CD4-positive, alpha-beta T cell treated with Interleukin-6 at 100 ng/mL for 8 hours (primary cell): ENCODE data around the gene DIP2B.
A peak's percentile ranks its signal among the peaks of the same experiment; 100 is the strongest.

Source experiments
- DNase-seq: peaks from one replicate; pipeline ENCODE4 v3.0.0-alpha.2; 2020; ENCODE audit warnings: mixed read lengths, low spot score

DIP2B gene

DNA sequence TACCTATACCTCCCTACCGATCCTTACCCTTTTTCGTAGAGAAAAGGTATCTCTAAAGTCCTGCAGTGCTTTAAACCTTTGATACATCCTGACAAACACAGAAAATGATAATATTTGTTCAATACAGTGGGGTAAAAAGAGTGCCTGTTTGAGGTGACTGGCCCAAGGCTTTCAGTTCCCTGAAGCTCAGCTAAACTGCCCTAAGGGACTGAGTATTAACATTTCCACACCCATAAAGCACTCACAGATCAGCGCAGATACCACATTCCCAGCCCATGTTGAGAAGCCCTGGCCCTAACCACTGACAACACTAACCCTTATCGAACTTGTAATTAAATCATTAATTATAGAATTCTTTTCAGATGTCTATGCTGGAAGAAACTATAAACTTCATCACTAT is 108.7 kb downstream of the DIP2B start:
- no peak for DNase-seq

GRCh38 chr12:50614167-50614759 is 109.5 kb downstream of the DIP2B start:
- DNase-seq: no peak

DNA sequence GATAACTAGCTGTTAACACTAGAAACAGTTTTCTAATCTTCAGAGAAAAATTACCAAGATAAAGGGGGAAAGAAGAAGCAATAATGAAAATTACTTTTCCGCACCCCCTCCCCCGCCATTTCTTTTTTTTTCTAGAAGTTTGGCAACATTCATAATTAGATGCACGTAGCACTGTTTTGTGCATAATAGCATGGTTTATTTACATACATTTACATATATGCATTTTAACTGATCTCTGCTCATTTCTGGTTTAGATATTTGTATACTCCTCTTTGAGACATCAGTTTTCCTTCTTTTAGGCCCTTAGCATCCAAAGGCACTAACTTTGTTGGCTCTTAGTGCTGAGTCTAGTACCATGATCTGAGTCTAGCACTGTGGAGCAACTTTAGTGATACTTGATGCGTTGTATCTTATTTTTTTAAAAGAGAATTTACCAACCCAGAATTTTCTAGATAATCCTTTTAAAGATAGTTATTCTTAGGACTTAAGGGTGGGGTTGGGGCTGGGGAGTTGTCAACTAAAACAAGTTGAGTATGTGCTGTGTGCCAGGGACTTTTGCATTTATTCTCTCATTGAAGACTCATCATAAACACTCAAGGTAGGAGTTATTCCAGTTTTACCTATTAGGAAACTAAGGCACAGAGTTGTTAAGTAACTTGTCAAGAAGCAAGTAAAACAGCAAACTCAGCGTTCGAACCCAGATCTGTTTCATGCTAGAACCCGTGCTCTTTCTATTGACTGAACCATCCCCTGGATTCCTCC is 110.5 kb downstream of the DIP2B start:
- no peak for DNase-seq

GRCh38 chr12:50615907-50616296 is 111.1 kb downstream of the DIP2B start:
- no peak for DNase-seq

- no peak for DNase-seq
Measured at GRCh38 chr12:50617657-50618056, 112.9 kb downstream of the DIP2B start.

DNA sequence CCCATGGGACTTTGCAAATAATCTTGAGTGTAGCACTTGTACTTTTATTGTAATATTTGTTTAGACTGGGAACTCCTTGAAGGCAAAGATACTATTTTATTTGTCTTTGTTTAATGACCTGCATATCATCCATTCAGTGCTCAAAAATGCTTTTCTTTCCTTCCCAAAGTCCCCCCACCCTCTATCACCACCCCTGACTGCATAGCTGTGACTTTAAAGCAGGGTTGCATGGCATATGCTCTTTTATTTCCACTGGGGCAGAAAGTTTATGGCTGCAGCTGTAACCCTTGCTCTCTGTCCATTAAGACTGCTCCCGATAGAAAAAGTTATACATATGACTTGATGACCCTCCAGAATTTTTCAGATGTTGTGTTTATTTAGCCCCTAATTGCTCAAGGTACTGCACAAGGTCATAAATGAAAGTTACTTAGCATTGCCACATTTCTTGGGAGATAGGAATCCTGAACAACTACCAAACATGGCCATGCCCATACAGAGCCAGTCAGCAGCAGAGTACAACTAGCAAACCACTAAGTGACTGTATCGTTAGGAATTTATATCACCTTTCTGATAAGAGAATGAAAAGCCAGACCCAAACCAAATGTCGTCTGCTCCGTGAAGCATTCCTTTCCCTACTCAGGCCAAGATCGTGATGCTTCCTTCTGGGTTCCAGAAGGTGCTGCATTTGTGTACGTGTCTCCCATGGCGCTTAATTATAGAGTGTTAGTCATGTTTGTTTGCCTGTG is 114.3 kb downstream of the DIP2B start:
- no peak for DNase-seq

DNA sequence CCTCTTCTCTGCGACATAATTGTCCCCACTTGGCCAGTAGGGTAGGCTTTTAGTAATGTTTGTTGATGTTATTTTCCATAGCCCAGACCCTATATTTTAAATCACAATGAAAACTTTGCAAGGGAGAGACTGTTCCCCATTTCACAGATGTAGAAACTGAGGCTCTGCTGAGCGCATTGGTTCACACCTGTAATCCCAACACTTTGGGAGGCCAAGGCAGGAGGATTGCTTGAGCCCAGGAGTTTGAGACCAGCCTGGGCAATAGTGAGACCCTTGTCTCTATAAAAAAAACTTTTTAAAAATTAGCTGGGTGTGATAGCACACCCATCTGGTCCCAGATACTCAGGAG is 114.8 kb downstream of the DIP2B start:
- DNase-seq: no peak

- DNase-seq: no peak
Measured at GRCh38 chr12:50620109-50620977, 115.6 kb downstream of the DIP2B start.

- no peak for DNase-seq
Measured at GRCh38 chr12:50620978-50621360, 116.2 kb downstream of the DIP2B start.

GRCh38 chr12:50621399-50622300 is 116.9 kb downstream of the DIP2B start:
- DNase-seq: no peak

DNA sequence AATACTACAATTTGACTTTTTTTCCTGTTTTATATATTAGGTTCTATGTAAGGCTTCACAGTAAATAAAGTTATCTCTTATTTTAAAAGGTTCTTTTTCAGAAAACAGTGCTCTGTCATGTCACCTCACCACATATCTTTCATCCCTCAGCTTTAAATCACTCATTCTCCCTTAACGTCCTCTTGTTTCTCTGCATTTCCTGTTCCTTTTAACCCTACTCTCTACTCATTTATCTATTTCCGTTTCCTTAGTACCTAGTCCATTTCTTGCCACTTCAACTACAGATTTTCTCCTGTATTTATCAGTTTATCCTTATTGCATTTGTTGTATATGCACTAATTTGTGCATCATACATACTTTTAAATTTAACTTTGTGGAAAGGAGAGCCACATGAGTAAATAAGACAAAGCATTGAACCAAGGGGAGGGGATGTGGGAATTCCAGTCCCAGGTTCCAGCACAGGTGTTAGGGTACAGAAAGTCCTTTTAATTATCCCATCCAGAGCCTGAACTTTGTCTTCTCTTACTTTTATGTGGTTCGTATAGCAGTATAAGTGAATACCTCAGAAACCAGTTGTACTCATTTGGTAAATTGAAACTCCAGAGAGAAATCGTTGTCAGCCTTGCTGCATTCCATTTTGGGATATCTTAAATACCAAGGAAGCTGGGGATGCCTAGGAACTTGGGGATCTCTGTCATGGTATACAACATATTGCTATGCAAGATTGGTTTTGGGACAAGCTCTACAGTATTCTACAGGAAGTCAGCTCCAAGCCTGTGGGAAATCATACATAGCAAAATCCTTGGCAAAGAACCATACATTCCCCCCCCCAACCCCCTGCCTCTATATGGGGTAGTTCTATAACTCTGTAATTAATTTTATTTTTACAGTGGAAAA is 120.5 kb downstream of the DIP2B start:
- peak; percentile 14 for DNase-seq

GRCh38 chr12:50626026-50626425 is 121.2 kb downstream of the DIP2B start:
- DNase-seq: no peak

GRCh38 chr12:50627491-50627890 is 122.7 kb downstream of the DIP2B start:
- DNase-seq: no peak

GRCh38 chr12:50628394-50628793 is 123.6 kb downstream of the DIP2B start:
- DNase-seq: no peak

DNA sequence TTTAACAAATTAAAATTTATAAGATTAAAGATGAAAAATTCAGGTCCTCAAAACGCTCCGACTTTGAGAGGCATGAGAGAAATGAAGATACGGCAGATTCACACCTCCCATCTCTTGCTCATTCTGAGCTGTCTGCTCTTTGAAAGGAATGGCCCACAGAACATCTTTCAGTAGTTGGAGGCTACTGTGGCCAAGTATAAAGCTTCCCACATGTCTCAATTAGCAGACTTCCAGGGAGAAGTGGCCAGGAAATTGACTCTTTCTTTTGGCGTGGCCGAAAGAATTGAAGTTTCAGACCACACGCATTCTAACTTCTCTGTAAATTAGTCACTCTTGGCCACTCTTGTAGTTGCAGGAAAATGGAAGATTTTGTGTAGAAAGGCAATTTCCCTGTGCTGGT is 129.2 kb downstream of the DIP2B start:
- no peak for DNase-seq

GRCh38 chr12:50634379-50634778 is 129.6 kb downstream of the DIP2B start:
- no peak for DNase-seq

DNA sequence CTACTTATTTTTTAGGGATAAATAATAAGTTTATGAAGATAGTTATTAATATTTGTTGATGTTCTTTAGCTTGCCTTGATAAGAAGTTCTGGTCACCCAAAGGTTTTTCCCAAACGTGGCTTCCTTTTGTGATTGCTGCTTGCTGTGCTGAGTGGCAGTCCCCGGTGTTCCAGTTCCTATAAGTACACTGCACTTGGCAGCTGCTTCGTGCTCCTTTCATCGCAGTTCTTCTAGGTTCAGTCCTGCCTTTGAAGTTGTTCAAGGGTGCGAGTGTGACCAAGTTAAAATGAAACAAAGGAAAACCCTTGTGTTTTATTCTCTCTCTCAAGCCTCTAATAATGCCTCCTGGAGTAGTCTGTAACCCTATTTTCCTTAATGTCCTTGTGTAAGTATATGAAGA is 130.6 kb downstream of the DIP2B start:
- DNase-seq: no peak

- DNase-seq: no peak
Measured at GRCh38 chr12:50635857-50636256, 131.1 kb downstream of the DIP2B start.

GRCh38 chr12:50636505-50636904 is 131.7 kb downstream of the DIP2B start:
- no peak for DNase-seq

GRCh38 chr12:50637870-50638481 is 133.2 kb downstream of the DIP2B start:
- peak; percentile 36 for DNase-seq
